DND-41 (cell line): ENCODE data around the gene CDC14A.

Experiments used
- ATAC-seq: fragments of 200-7000 bp; cut with Tn5 transposase; 3 replicates; pipeline ENCODE4 v1.9.1; 2021; ENCODE audit warnings: low read depth; ENCODE audit not compliant: insufficient read depth
- DNase-seq: peaks from one replicate; pipeline ENCODE4 v3.0.0-alpha.2; 2020
- H2AFZ ChIP-seq: 2 replicates; pipeline ENCODE4 v1.6.0; 2012; ENCODE audit warnings: low read depth, low read length
- H3K27ac ChIP-seq: 2 replicates; pipeline ENCODE4 v1.5.1; 2012; ENCODE audit warnings: low read length, inconsistent platforms
- H3K27me3 ChIP-seq: fragments of 200-600 bp; sonication (generic); 2 replicates; pipeline ENCODE4 v1.6.0; 2012; ENCODE audit warnings: low read length, mild to moderate bottlenecking, inconsistent platforms; ENCODE audit not compliant: insufficient read depth, poor library complexity
- H3K36me3 ChIP-seq: 2 replicates; pipeline ENCODE4 v1.5.1; 2012; ENCODE audit warnings: low read length, inconsistent platforms; ENCODE audit not compliant: insufficient read depth
- H3K4me1 ChIP-seq: 2 replicates; pipeline ENCODE4 v1.5.1; 2012; ENCODE audit warnings: mild to moderate bottlenecking, low read length; ENCODE audit not compliant: insufficient read depth
- H3K4me2 ChIP-seq: 2 replicates; pipeline ENCODE4 v1.6.0; 2012; ENCODE audit warnings: mild to moderate bottlenecking, moderate library complexity, low read length, inconsistent platforms; ENCODE audit not compliant: insufficient read depth
- H3K4me3 ChIP-seq, 2 experiments: fragments of 200-600 bp in 1 of 2; shearing (Covaris generic) in 1 of 2; 2 replicates each; pipeline ENCODE4 v1.5.1; 2012 to 2016; ENCODE audit warnings: inconsistent platforms in 2 of 2, low read length in 2 of 2, mild to moderate bottlenecking in 2 of 2, low read depth in 1 of 2, moderate library complexity in 1 of 2
- H3K79me2 ChIP-seq: 2 replicates; pipeline ENCODE4 v1.6.0; 2012; ENCODE audit warnings: low read length, inconsistent platforms; ENCODE audit not compliant: insufficient read depth
- H3K9ac ChIP-seq: 2 replicates; pipeline ENCODE4 v1.6.0; 2012; ENCODE audit warnings: low read depth, mild to moderate bottlenecking, inconsistent platforms, low read length, moderate library complexity
- H3K9me3 ChIP-seq: 2 replicates; pipeline ENCODE4 v1.5.1; 2012; ENCODE audit warnings: low read length, moderate library complexity, mild to moderate bottlenecking, inconsistent platforms; ENCODE audit not compliant: insufficient read depth, severe bottlenecking
- H4K20me1 ChIP-seq: 2 replicates; pipeline ENCODE4 v1.6.0; 2012; ENCODE audit warnings: low read length; ENCODE audit not compliant: insufficient read depth
- EZH2 ChIP-seq: IDR thresholded peaks from 3 replicates; pipeline ENCODE4 v1.6.1; 2012; ENCODE audit warnings: borderline replicate concordance, low read depth, mild to moderate bottlenecking, moderate library complexity, low read length, inconsistent platforms; ENCODE audit not compliant: severe bottlenecking
- TF ChIP-seq, protein P1 (sequence below): IDR thresholded peaks from 2 replicates; pipeline ENCODE4 v1.5.1; 2012; ENCODE audit warnings: borderline replicate concordance, low read length, moderate library complexity, mild to moderate bottlenecking; ENCODE audit not compliant: poor library complexity, severe bottlenecking; ENCODE audit errors: extremely low read depth

Gene CDC14A

DNA sequence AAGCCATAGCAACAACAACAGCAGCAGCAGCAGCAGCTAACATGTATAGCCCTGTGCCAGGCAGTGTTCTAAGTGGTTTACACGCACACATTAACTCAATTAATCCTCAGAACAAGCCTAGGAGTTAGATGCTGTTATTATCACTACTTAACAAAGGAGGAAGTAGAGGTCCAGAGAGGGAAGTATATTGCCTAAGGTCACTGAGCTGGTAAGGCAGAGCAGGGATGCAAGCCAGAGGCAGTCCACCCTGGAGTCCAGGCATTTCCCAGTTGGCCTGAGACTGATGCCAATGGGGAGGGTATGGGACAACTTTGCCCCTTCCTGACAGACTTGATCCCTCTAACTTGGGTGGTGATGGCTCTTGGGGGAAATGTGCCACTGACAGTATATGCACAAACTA is 6.8 kb downstream of the CDC14A start:
- Histone ChIP-seq H3K27ac (no peak overlapping the region), H3K4me1 (peaks cover 19% of the 10 kb centered on the region), H3K9ac (no peak overlapping the region), H3K9me3 (no peaks in the 10 kb centered on the region), H3K4me2 (no peak overlapping the region), H3K79me2 (peaks cover 60% of the 10 kb centered on the region), H3K27me3 (no peaks in the 10 kb centered on the region), H3K36me3 (peaks cover 17% of the 10 kb centered on the region), H2AFZ (no peak overlapping the region), H4K20me1 (0 out of 2 replicates have a peak, but pooled peaks cover 3% of the 10 kb centered on the region), H3K4me3 (no peak overlapping the region)
- DNase-seq (no peak), ATAC-seq (no peak)
- TF ChIP-seq, protein P1, sequence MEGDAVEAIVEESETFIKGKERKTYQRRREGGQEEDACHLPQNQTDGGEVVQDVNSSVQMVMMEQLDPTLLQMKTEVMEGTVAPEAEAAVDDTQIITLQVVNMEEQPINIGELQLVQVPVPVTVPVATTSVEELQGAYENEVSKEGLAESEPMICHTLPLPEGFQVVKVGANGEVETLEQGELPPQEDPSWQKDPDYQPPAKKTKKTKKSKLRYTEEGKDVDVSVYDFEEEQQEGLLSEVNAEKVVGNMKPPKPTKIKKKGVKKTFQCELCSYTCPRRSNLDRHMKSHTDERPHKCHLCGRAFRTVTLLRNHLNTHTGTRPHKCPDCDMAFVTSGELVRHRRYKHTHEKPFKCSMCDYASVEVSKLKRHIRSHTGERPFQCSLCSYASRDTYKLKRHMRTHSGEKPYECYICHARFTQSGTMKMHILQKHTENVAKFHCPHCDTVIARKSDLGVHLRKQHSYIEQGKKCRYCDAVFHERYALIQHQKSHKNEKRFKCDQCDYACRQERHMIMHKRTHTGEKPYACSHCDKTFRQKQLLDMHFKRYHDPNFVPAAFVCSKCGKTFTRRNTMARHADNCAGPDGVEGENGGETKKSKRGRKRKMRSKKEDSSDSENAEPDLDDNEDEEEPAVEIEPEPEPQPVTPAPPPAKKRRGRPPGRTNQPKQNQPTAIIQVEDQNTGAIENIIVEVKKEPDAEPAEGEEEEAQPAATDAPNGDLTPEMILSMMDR, result no peak
- TF ChIP-seq EZH2, result no peak

DNA sequence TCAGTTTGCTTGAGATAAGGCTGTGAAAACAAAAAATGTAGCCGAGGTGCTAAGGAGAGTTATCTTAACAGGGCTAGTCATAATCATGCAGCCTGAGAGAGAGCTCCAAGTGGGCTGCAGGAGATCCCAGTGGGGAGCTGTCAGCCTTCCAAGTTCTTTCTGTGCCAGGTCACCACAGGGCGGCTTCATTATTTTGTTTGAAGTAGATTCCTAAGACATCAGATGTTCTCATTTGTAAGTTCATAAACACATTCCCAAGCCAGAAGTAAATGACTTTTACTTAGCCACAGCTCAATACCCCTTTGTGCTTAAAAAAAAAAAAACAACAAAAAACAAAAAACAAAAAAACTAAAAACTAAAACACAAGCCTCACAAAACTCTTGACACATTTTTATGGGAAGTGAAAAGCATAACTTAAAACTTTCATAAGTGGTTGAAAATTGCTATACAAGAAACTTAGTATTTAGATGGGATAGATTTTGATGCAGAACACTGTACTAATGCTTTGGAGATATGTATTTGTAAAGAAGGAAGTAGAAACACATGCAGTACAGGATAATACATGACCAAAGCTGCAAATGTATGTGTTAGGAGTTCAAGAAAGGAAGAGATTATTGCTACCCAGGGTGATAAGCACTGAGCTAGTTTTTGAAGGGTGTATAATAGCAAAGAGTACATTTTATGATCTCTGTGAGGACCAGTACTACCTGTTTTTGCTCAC is 8.6 kb downstream of the CDC14A start:
- Histone ChIP-seq H3K4me3 (no peak overlapping the region), H3K27me3 (no peaks in the 10 kb centered on the region), H3K4me1 (peaks cover under 1% of the 10 kb centered on the region; the same call in 1 of the 2 replicates), H3K9me3 (no peaks in the 10 kb centered on the region), H3K9ac (no peak overlapping the region), H3K4me2 (no peak overlapping the region), H3K36me3 (peaks cover 8% of the 10 kb centered on the region), H3K27ac (no peak overlapping the region), H4K20me1 (no peaks in the 10 kb centered on the region), H2AFZ (no peak overlapping the region), H3K79me2 (peaks cover 44% of the 10 kb centered on the region)
- ATAC-seq (no peak), DNase-seq (no peak)
- TF ChIP-seq, protein P1, result no peak
- no peak for TF ChIP-seq EZH2

DNA sequence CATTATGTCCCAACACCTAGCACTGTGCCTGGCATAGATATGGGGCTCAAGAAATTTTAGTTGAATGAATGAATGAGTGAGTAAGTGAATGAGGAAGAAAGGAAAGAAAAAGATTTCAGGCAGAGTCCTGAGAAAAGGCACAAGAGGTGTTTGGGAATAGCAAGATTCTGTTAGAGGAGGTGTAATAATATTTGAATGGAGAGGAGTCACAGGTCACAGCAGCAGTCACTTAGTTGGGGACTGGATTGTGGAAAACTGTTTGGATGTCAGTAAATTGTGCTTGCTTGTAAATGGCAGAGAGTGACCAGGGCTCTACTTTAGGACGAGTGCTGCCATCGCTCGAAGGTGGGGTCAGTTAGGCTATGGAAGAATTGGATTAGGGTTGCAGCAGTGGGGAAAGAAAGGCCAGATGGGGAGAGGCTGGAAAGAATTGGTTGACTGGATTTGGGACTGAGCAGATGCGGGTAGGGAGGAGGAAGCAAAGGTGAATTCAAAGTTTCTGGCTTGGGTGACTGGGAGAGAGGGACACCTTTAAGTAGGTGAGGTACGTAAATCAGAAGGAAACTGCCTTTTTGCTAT is 9.3 kb downstream of the CDC14A start:
- Histone ChIP-seq H3K9me3 (no peaks in the 10 kb centered on the region), H3K4me1 (no peaks in the 10 kb centered on the region; the same call in 1 of the 2 replicates), H3K9ac (no peak overlapping the region), H3K4me3 (no peak overlapping the region), H3K27ac (no peak overlapping the region), H3K27me3 (no peaks in the 10 kb centered on the region), H3K4me2 (no peak overlapping the region), H2AFZ (no peak overlapping the region), H3K79me2 (peaks cover 39% of the 10 kb centered on the region), H3K36me3 (peaks cover 7% of the 10 kb centered on the region), H4K20me1 (no peaks in the 10 kb centered on the region)
- DNase-seq (no peak), ATAC-seq (no peak)
- TF ChIP-seq, protein P1, result no peak
- no peak for TF ChIP-seq EZH2
